GM18505 (cell line): ENCODE data around the gene SIDT1.

Experiments used
- ATAC-seq: cut with Tn5 transposase; IDR thresholded peaks from one replicate; pipeline ENCODE4 v1.9.1; 2021; ENCODE audit not compliant: unreplicated experiment
- POLR2A ChIP-seq: IDR thresholded peaks from 4 replicates; pipeline ENCODE4 v1.6.1; 2011; ENCODE audit warnings: borderline replicate concordance; ENCODE audit not compliant: insufficient read depth, insufficient read length; ENCODE audit errors: extremely low read depth

The SIDT1 gene

DNA sequence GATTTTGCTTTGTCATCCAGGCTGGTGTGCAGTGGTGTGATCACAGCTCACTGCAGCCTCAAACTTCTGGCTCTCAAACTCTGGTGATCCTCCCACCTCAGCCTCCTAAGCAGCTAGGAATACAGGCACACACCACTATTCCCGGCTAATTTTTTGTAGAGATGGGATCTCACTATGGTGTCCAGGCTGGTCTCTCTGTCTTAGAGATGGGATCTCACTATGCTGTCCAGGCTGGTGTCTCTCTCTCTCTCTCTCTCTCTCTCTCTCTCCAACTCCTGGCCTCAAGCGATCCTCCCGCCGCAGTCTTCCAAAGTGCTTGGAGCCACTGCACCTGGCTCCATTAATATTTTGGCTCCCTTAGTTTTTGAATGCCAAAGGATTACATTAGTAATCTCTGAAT is 146.4 kb downstream of the SIDT1 start:
- ATAC-seq = no peak
- no peak for TF ChIP-seq POLR2A
